HepG2 (cell line): ENCODE measurements around the gene RBX1. TPM values are rescaled to one million over a fixed set of nuclear protein-coding genes. Genes with fewer than 3 reads are reported as not detected.
A peak's percentile ranks its signal among the peaks of the same experiment; 100 is the strongest.

Source experiments
- ATAC-seq: fragments of 200-7000 bp; cut with Tn5 transposase; 3 replicates; pipeline ENCODE4 v1.9.1; 2020; ENCODE audit warnings: mild to moderate bottlenecking, moderate library complexity
- BruUV-seq: library from RNA; stranded (reverse); fragments of 400-500 nt; replicated peaks from 2 replicates; lab custom pipeline; 2021; lab: Mats Ljungman, UMichigan
- CTCF ChIA-PET: fragments of 300-600 bp; formaldehyde crosslinking; extraction: SDS; loops from one replicate; lab custom pipeline; 2021; ENCODE audit warnings: low total read pairs, inconsistent platforms, low intra/inter-chr PET ratio; lab: Yijun Ruan, JAX
- POLR2A ChIA-PET: fragments of 350-600 bp; sonication (Branson Sonifier 250); formaldehyde crosslinking; loops from one replicate; lab custom pipeline; 2020; ENCODE audit warnings: antibody characterized with exemption, inconsistent platforms; lab: Yijun Ruan, JAX
- DNase-seq: peaks from one replicate; pipeline ENCODE4 v3.0.0-alpha.2; 2015; ENCODE audit warnings: low spot score
- FAIRE-seq: peaks from 3 replicates; lab custom pipeline; 2011; peaks lifted over from hg19 to GRCh38; lab: Jason Lieb, UNC
- H2AFZ ChIP-seq: one replicate; pipeline ENCODE4 v1.6.1; 2011; ENCODE audit warnings: low read length, inconsistent platforms
- H3K27ac ChIP-seq: fragments of 300-600 bp; 3 replicates; pipeline ENCODE4 v1.8.0; 2011; ENCODE audit warnings: mixed run types, mild to moderate bottlenecking, mixed read lengths, low read length, inconsistent platforms; ENCODE audit not compliant: insufficient read depth; ENCODE audit errors: extremely low read length
- H3K27me3 ChIP-seq, 2 experiments: fragments of 200-600 bp in 1 of 2; 2 replicates in 1 of 2; 3 replicates in 1 of 2; pipeline versions ENCODE4 v1.6.0 to v1.8.0; 2011; ENCODE audit warnings: low read length in 2 of 2, mild to moderate bottlenecking in 2 of 2, moderate library complexity in 2 of 2, inconsistent platforms in 1 of 2; ENCODE audit not compliant: insufficient read depth in 2 of 2, control insufficient read depth in 1 of 2
- H3K36me3 ChIP-seq, 2 experiments: fragments of 200-600 bp in 1 of 2; replicated peaks in 1 of 2; 2 replicates in 1 of 2; 3 replicates in 1 of 2; pipeline versions ENCODE4 v1.5.1 to v1.8.0; 2011; ENCODE audit warnings: low read length in 2 of 2, inconsistent platforms in 1 of 2; ENCODE audit not compliant: insufficient read depth in 2 of 2, control insufficient read depth in 1 of 2
- H3K4me1 ChIP-seq: 2 replicates; pipeline ENCODE4 v1.5.1; 2012; ENCODE audit warnings: low read length, inconsistent platforms; ENCODE audit not compliant: insufficient read depth
- H3K4me2 ChIP-seq: 2 replicates; pipeline ENCODE4 v1.6.0; 2011; ENCODE audit warnings: low read depth, low read length, inconsistent platforms
- H3K4me3 ChIP-seq, 3 experiments: fragments of 200-600 bp in 1 of 3; sonication (generic), shearing (Covaris generic) in 1 of 3; replicated peaks in 1 of 3; 2 replicates each; pipeline ENCODE4 v1.5.1; 2011 to 2016; ENCODE audit warnings: low read length in 3 of 3, inconsistent platforms in 2 of 3, low read depth in 2 of 3, mild to moderate bottlenecking in 2 of 3, control low read depth in 1 of 3, mixed read lengths in 1 of 3; ENCODE audit not compliant: insufficient read depth in 1 of 3
- H3K79me2 ChIP-seq: one replicate; pipeline ENCODE4 v1.6.1; 2011; ENCODE audit warnings: low read length, inconsistent platforms; ENCODE audit not compliant: insufficient read depth
- H3K9ac ChIP-seq: 2 replicates; pipeline ENCODE4 v1.6.0; 2011; ENCODE audit warnings: mild to moderate bottlenecking, low read depth, low read length, inconsistent platforms; ENCODE audit not compliant: insufficient read depth
- H3K9me3 ChIP-seq: 2 replicates; pipeline ENCODE4 v1.5.1; 2012; ENCODE audit warnings: mild to moderate bottlenecking, low read length
- H4K20me1 ChIP-seq: 2 replicates; pipeline ENCODE4 v1.6.0; 2011; ENCODE audit warnings: inconsistent platforms, mild to moderate bottlenecking, low read length, moderate library complexity; ENCODE audit not compliant: insufficient read depth
- CENPT ChIP-seq: sonication (generic); formaldehyde crosslinking; IDR thresholded peaks from 2 replicates; pipeline ENCODE4 v1.8.0; 2022; ENCODE audit warnings: low read depth, mild to moderate bottlenecking, moderate library complexity, missing genetic modification reagents
- ELF1 ChIP-seq: sonication (generic); formaldehyde crosslinking; IDR thresholded peaks from 2 replicates; pipeline ENCODE4 v1.4.0; 2020; ENCODE audit warnings: missing genetic modification reagents
- FOSL1 ChIP-seq: sonication (generic); formaldehyde crosslinking; IDR thresholded peaks from 2 replicates; pipeline ENCODE4 v1.9.0; 2021; ENCODE audit warnings: missing genetic modification reagents, borderline replicate concordance
- GZF1 ChIP-seq: sonication (generic); formaldehyde crosslinking; IDR thresholded peaks from 2 replicates; pipeline ENCODE4 v1.5.1; 2020; ENCODE audit warnings: mild to moderate bottlenecking, missing genetic modification reagents
- HNRNPLL ChIP-seq: fragments of 200-400 bp; formaldehyde crosslinking; IDR thresholded peaks from 2 replicates; pipeline ENCODE4 v1.6.1; 2017; ENCODE audit warnings: mild to moderate bottlenecking, low read depth, low read length; ENCODE audit not compliant: poor library complexity, severe bottlenecking
- KDM2A ChIP-seq: sonication (generic); formaldehyde crosslinking; IDR thresholded peaks from 2 replicates; pipeline ENCODE4 v1.4.0; 2020; ENCODE audit warnings: low read depth, missing genetic modification reagents, borderline replicate concordance
- KDM4B ChIP-seq: sonication (generic); formaldehyde crosslinking; IDR thresholded peaks from 2 replicates; pipeline ENCODE4 v1.4.0; 2020; ENCODE audit warnings: missing genetic modification reagents
- NR2C2 ChIP-seq: sonication (generic); formaldehyde crosslinking; IDR thresholded peaks from 2 replicates; pipeline ENCODE4 v1.4.0; 2020; ENCODE audit warnings: missing genetic modification reagents, mild to moderate bottlenecking, moderate library complexity, borderline replicate concordance
- PHF8 ChIP-seq: sonication (generic); formaldehyde crosslinking; IDR thresholded peaks from 2 replicates; pipeline ENCODE4 v1.5.0; 2020; ENCODE audit warnings: missing genetic modification reagents
- YY1 ChIP-seq: IDR thresholded peaks from 2 replicates; pipeline ENCODE4 v1.6.1; 2011; ENCODE audit warnings: low read length, low read depth, moderate library complexity, mild to moderate bottlenecking; ENCODE audit not compliant: insufficient read depth, insufficient replicate concordance
- ZBTB43 ChIP-seq: sonication (generic); formaldehyde crosslinking; conservative IDR thresholded peaks from 2 replicates; pipeline ENCODE4 v1.4.0; 2020; ENCODE audit warnings: missing genetic modification reagents
- ZNF44 ChIP-seq: sonication (generic); formaldehyde crosslinking; IDR thresholded peaks from 2 replicates; pipeline ENCODE4 v1.5.1; 2020; ENCODE audit warnings: mild to moderate bottlenecking, missing genetic modification reagents
- WGBS: methylation state at CpG from one replicate; pipeline ENCODE4 v1.1.6; 2017; ENCODE audit warnings: low lambda C conversion rate; 5-methylcytosine and 5-hydroxymethylcytosine counted together
- in situ Hi-C: cut with HindIII; loops from 2 replicates; pipeline ENCODE4 v1.10.0; 2017; ENCODE audit warnings: low pct_unique_long_range_greater_than_20kb; ENCODE audit not compliant: extremely low pct_ligation_motif_present
- intact Hi-C: fragments of 100-400 bp; cut with micrococcal nuclease; formaldehyde crosslinking; loops from one replicate; pipeline ENCODE4 v1.10.0; 2022; ENCODE audit not compliant: unreplicated experiment
- polyA plus RNA-seq, 8 experiments: library from polyadenylated mRNA; depleted of rRNA in 3 of 8; stranded (reverse) in 7 of 8; unstranded in 1 of 8; fragments of >200 nt; fragmentation: Illumina TruSeq in 4 of 8; extraction: Trizol in 4 of 8; gene quantifications; 2 replicates each; pipeline versions ENCODE4 v1.2.1 to v1.2.3, GENCODE V29; 2011 to 2016; ENCODE audit warnings: low read depth in 4 of 8, missing spikeins in 1 of 8, mixed read lengths in 1 of 8; ENCODE audit not compliant: insufficient read depth in 1 of 8
- total RNA-seq, 5 experiments: library from RNA; depleted of rRNA; stranded (reverse); fragments of >200 nt; fragmentation: Illumina TruSeq; extraction: Trizol; gene quantifications; 2 replicates each; pipeline ENCODE4 v1.2.3, GENCODE V29; 2016; ENCODE audit warnings: low read depth in 1 of 5
- TF ChIP-seq, protein P1 (sequence below): sonication (generic); formaldehyde crosslinking; IDR thresholded peaks from 2 replicates; pipeline ENCODE4 v1.5.0; 2020; ENCODE audit warnings: mild to moderate bottlenecking, missing genetic modification reagents
- TF ChIP-seq, protein P2 (sequence below), 2 experiments: sonication (generic) in 1 of 2; formaldehyde crosslinking in 1 of 2; IDR thresholded peaks; 2 replicates each; pipeline versions ENCODE4 v1.4.0 to v1.6.1; 2018 to 2020; ENCODE audit warnings: missing genetic modification reagents in 2 of 2, borderline replicate concordance in 1 of 2, low read depth in 1 of 2, mild to moderate bottlenecking in 1 of 2, missing biosample characterization in 1 of 2

The RBX1 gene
- total and polyA plus RNA-seq, 2 of the 13 experiments (the other 11 are each of a cell fraction or from before 2014, with no cell fraction given): 84.9 to 90.2 TPM

DNA sequence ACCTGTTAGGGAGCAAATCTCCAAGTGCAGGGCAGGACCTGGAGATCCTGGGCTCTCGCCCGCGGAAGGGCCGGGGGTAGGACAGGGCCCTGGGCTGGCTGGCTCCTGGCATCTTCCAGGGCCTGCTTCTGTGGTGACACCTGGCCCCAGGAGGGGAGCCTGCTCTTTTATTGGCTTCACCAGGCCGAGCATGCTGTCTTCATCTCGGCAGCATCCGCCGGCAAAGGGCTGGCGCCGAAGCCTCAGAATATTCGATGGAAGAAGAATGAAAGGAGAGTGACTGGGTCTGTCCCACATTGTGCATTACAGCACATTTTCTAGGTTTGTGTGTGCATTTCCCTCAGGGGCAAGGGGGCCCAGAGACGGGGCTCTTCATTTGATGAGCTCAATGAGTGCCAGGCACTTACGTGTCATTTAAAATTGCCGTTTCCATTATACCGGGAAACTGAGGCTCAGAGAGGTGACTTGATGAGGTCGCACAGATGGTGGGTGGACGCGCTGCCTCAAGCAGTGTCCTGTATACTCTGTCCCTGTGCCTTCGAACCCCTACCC lies 70.0 kb downstream of the RBX1 start (continued):
- TF ChIP-seq, protein P1, sequence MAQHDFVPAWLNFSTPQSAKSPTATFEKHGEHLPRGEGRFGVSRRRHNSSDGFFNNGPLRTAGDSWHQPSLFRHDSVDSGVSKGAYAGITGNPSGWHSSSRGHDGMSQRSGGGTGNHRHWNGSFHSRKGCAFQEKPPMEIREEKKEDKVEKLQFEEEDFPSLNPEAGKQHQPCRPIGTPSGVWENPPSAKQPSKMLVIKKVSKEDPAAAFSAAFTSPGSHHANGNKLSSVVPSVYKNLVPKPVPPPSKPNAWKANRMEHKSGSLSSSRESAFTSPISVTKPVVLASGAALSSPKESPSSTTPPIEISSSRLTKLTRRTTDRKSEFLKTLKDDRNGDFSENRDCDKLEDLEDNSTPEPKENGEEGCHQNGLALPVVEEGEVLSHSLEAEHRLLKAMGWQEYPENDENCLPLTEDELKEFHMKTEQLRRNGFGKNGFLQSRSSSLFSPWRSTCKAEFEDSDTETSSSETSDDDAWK: no peak

GRCh38 chr22:41021613-41022454 lies 70.7 kb downstream of the RBX1 start:
- Histone ChIP-seq H3K79me2 (no peaks in the 10 kb centered on the region), H3K4me1 (peaks cover 33% of the 10 kb centered on the region), H3K9me3 (no peaks in the 10 kb centered on the region), H3K4me3 (peak overlapping the region; percentile 66 to 88 (median 75)), H4K20me1 (no peaks in the 10 kb centered on the region), H3K9ac (peak overlapping the region; percentile 74), H3K36me3 (no peaks in the 10 kb centered on the region), H3K27me3 (peaks cover 2 to 9% of the 10 kb centered on the region in 2 experiments; a peak in 2 of 5 replicates), H3K27ac (peak overlapping the region; percentile 75), H3K4me2 (peak overlapping the region; percentile 95), H2AFZ (no peak overlapping the region)
- FAIRE-seq (no peak), ATAC-seq (peak; percentile 90), DNase-seq (peak; percentile 36)
- CTCF ChIA-PET: no interaction called here
- intact Hi-C loops (loop anchor here (1.0 kb wide), 1 partner anchor 69 kb away; no protein-coding TSS in a partner anchor), in situ Hi-C loops (no loop called here)
- WGBS: 2% methylated on average over 33 of the region's 85 CpGs
- POLR2A ChIA-PET: interaction anchor here (0.6 to 3.1 kb wide), 20 partner anchors 8 to 359 kb away, joined by 3 to 50 read pairs (median 8); partner anchors contain the start of genes EP300, RBX1, ST13 and TEF
- TSS peak; percentile 93 for BruUV-seq
- TF ChIP-seq ELF1 (CRISPR knock-in tag) (no peak), ZNF44 (CRISPR knock-in tag) (no peak), PHF8 (peak; percentile 50), KDM2A (CRISPR knock-in tag) (peak; percentile 36), YY1 (peak; percentile 75), CENPT (CRISPR knock-in tag) (no peak; the same call in 1 of the 2 replicates), HNRNPLL (peak; percentile 89), ZBTB43 (CRISPR knock-in tag) (0 out of 2 replicates have a peak, but pooled peaks have one; percentile 9), GZF1 (CRISPR knock-in tag) (0 out of 2 replicates have a peak, but pooled peaks have one; percentile 26), NR2C2 (CRISPR knock-in tag) (0 out of 2 replicates have a peak, but pooled peaks have one; percentile 2), FOSL1 (CRISPR knock-in tag) (0 out of 2 replicates have a peak, but pooled peaks have one; percentile 5), KDM4B (CRISPR knock-in tag) (no peak)
- TF ChIP-seq, protein P2, sequence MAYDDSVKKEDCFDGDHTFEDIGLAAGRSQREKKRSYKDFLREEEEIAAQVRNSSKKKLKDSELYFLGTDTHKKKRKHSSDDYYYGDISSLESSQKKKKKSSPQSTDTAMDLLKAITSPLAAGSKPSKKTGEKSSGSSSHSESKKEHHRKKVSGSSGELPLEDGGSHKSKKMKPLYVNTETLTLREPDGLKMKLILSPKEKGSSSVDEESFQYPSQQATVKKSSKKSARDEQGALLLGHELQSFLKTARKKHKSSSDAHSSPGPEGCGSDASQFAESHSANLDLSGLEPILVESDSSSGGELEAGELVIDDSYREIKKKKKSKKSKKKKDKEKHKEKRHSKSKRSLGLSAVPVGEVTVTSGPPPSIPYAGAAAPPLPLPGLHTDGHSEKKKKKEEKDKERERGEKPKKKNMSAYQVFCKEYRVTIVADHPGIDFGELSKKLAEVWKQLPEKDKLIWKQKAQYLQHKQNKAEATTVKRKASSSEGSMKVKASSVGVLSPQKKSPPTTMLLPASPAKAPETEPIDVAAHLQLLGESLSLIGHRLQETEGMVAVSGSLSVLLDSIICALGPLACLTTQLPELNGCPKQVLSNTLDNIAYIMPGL (CRISPR knock-in tag; IDR thresholded peaks at IDR 0.05; ENCODE audit: borderline replicate concordance in 1 of 2, low read depth in 1 of 2): peak; percentile 25 to 68; a peak in 2 of 4 replicates
